HL-60/S4 treated with phorbol 12-myristate 13-acetate at 8.2 ng/mL for 4 days and 3 days (cell line): ENCODE measurements around the gene TMEM200A.

Experiments
- in situ Hi-C: fragments of 300-500 bp; cut with MboI; formaldehyde crosslinking; loops from 2 replicates; pipeline ENCODE4 v1.15.0; 2022; ENCODE audit warnings: low sequenced_read_pairs

TMEM200A gene

DNA sequence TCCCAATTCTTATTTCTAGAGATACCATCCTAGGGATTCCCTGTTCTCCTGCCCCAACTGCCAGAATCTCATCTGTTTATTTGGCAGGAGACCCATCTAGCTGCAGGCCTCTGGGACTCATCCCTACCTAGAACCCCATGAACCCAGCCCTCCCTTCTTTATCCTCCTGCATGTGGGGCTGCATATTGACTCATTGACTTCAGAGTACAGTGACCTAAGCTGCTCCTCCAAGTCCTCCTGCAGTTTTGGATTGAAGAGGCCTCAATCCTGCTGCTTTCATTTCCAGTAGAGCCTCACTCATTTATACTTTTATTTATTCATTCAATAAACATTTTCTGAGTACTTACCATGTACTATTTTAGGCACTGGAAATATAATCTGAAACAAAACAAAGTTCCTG, 11.6 kb downstream of the TMEM200A start:
- in situ Hi-C loops = no loop called here

GRCh38 chr6:130377915-130378314, 12.1 kb downstream of the TMEM200A start:
- in situ Hi-C loops = no loop called here

DNA sequence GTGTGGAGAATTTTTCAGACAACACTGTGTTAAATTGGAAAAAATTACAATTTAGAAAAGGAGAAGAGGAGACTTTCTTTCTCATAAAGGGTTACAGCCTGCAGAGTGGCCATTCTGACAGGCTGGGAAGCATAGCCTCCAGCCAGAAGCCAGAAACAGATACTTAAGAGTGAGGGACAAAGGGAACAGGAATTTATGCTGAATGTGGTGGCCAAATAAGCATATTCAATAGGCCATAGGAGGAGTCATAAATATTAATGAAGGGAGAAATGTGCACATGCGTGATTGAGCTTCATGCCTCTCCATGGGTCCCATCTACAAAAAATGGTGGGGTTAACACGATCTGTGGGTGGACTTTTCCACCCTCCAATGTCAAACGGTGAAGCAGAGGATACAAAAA, 13.4 kb downstream of the TMEM200A start:
- in situ Hi-C loops = no loop called here

DNA sequence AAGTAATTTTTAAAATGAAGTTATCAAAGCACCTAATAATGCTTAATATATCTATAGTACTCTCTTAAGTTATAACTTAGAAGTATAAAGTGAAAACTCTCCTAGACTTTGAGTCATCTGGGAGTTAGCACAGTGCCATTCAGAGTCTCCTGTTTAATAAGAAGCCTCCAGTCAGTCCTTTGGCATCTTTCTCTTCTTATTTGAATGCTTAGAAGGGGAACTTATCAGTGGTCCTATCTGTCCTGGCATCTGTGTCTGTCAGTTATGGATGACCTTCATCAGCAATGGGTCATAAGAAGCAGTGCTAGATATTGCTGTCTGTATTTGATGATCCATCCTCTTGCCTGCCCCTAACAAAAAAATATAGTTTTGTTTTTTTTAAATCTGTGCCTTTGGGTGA, 15.2 kb downstream of the TMEM200A start:
- in situ Hi-C loops = no loop called here

DNA sequence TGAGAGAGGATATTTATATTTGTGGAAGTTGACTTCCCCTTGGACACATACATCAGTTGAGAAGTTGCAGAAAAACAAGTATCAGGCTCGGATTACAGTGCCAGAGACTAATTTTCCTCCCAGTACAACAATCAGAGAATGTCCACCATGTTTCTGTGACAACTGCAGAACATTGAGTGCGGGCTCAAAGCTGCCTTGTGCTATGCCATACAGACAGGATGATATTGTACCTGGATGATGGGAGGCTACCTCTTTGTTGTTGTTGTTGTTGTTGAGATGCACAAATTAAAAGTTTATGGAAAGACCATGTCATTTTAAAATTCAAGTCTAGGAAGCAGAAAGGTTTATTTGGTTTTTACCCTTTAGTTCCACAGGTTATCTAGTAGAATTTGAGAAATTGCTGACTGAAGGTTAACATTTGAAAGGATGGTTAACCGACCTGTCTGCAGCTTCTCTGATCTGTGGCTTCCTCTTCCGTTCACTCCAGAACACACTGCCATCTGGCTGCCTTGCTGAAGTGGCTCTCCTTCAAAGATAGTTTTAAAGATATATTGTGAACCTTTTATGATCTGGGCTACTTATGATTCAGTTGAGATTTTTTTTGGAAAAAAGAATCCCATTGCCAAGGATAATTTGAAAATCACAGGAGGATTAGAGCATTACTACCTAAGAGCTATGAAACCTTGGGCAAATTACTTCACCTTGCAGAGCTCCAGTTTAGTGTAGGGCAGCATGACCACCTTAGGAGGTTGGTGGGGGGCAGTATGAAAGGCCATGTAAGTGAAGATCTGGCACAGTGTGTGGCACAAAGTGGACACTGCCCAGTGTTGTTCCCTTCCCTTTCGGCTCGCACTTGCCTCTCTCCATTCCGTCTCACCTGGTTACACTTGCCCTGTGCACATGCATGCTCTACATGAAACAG, 15.9 kb downstream of the TMEM200A start:
- in situ Hi-C loops = no loop called here

- in situ Hi-C loops = no loop called here
Measured at GRCh38 chr6:130382872-130383490, 17.2 kb downstream of the TMEM200A start.

GRCh38 chr6:130385064-130385695, 19.4 kb downstream of the TMEM200A start:
- in situ Hi-C loops = no loop called here

GRCh38 chr6:130389142-130389541, 23.3 kb downstream of the TMEM200A start:
- in situ Hi-C loops = no loop called here

DNA sequence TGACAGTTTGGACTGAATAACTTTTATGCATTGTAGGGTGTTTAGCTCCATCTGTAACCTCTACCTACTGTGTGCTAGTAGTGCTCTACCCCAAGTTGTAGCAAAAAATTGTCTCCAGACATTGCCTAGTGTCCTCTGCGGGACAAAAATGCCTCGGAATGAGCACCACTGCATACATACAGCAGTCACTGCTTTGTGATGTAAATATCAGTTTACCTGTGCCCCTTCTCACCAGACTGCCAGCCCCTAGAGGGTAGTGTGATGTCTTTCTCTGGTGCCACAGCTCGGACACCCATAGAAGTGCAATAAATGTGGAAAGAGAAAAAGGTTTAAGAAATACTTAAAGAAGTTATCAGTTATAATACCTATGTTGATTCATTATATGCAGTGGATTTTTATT, 25.1 kb downstream of the TMEM200A start:
- in situ Hi-C loops = no loop called here

GRCh38 chr6:130393306-130393705, 27.5 kb downstream of the TMEM200A start:
- in situ Hi-C loops = no loop called here

- in situ Hi-C loops = no loop called here
Measured at GRCh38 chr6:130394246-130394645, 28.4 kb downstream of the TMEM200A start.

DNA sequence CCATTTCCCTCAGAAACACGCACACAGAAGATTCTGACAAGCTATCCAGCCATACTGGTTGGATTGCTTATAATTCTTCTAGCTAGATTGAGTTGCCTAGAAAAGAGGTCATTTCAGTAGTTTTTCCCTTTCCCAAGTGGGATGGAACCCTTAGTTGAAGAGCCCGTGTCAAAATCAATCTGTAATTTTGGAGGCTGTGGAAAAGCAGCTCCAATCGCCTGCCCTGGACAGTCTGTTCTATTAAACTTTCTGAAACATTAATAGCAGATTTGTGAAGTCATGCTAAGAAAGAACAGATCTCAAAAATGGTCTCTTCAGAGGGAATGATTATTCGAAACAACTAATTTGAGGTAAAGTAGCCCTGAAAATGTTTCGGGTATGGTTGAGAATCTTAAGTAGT, 29.3 kb downstream of the TMEM200A start:
- in situ Hi-C loops = no loop called here

DNA sequence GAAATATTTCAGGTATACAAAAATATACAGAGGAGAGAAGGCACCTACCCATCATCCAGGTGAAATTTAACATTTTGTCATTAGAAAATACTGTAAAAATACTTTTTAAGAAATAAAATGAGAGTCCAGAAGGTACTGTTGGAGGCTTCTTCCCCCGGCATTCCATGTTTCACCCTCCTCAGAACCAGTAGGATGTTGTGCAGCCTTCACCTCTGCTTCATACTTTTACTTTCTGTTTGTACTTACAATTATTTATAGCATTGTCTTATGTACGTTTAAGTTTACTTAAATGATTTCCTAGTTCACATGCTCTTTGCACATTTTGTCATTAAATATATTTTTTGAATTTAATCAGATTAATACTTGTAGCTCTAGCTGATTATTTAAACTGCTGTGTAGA, 30.9 kb downstream of the TMEM200A start:
- in situ Hi-C loops = no loop called here

GRCh38 chr6:130405549-130405948, 39.7 kb downstream of the TMEM200A start:
- in situ Hi-C loops = no loop called here

GRCh38 chr6:130407032-130407431, 41.2 kb downstream of the TMEM200A start:
- in situ Hi-C loops = no loop called here

DNA sequence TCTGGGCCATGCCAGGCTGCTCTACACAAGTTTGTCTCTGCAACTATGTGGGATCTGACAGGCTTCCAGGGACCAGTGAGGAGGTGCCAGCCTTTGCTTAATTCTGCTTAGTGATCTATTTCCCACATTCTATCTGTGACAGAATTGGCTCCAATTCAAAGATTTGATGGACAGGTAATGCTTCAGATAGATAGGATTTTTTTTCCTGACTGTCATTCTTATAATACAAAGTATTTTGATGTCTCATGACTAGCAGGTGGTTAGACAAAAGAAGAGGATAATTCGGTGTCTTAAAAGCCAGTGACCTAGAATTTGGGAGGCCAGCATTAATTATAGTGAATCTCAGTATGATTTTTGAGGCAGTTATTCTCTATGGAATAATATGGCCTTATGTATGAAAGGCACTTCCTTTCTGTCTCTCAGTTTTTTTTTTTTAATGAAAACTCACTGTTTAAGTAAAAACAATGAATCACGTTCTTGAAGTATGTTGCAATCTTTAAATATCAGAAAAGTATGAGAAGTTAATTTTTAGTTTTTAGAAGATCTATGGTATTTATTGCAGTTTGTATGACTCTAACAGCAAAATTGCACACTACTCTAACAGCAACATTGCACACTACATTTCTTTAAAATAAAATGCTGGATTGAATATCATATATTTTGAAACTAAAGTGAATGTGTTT, 43.7 kb downstream of the TMEM200A start:
- in situ Hi-C loops = no loop called here

DNA sequence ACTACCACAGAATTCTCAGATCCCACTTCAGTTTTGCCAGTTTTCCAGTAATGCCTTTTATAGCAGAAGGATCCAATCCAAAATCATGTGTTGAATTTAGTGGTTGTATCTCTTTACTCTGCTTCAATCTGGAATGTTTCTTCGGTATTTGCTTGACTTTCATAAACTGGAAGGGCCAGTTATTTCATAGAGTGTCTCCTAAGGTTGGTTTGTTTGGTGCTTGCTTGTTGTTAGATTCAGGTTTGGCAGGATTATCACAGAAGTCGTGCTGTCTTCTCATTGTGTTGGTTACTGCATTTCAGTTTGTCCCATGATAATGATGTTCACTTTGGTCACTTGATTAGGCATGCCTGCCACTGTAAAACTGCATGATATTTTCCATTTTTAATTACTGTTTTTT, 45.7 kb downstream of the TMEM200A start:
- in situ Hi-C loops = no loop called here

DNA sequence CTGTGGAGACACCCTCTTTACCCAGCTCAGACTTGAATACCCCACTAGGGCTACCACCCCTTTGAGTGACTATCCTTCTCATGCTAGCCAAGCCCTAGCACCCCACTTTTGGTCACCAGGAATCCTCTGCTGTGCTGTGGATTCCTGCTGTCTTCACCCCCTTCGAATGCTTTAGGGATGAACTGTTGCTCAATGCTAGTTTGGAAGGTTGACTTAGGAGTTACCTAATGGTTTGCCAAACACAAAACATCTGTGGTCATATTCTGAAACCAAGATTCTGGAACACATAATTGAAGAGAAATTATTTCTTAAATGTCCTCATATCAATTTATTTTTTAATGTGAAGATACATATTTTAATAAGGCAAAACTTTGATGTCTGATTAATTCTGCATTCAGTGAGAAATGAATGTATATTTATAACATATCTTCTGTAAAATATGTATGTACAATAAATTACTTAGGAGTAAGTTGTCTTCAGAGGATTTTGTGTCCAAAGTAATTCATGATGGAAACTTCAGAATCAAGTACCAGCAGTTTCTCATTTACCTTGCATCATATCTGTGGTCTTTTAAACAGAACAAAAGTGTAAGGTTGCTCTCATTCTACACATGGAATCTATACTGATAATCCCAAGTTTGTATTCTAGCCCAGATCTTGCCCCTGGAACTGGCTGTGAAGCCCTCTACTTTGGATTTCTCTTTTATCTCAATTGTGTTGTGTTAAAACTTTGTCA, 46.9 kb downstream of the TMEM200A start:
- in situ Hi-C loops = no loop called here

DNA sequence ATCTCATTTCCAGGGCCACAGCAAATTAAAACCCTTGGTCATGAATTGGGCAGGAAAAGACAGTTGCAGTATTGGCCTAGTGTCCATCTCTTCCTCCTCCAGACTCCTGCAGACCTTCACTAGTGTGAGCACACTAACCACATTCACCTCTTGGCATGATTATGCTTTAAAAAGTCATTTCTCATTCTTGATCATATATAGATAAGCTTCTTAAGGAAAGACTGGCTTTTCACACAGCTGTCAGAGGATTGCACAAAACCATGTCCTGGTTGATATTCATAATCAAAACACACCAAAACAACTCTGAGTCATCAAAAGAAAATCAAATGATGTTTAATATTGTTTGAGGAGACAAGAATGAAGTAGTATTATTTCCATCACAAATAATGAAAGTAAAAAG, 52.1 kb downstream of the TMEM200A start:
- in situ Hi-C loops = no loop called here

- in situ Hi-C loops = no loop called here
Measured at GRCh38 chr6:130420911-130421310, 55.1 kb downstream of the TMEM200A start.

DNA sequence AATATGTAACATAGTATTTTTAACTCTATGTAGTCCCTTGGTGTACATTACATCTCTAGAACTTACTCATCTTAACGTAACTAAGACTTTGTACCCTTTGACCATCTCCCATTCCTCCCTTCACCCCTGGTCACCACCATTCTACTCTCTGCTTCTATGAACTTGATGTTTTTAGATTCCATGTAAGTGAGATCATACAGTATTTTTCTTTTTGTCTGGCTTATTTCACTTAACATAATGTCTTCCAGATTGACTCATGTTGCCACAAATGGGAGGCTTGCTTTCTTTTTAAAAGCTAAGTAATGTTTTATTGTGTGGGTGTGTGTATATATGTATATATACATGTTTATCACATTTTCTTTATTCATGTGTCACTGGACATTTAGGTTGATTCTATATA, 55.8 kb downstream of the TMEM200A start:
- in situ Hi-C loops = no loop called here
